ENCODE data around the gene RAB19. TPM values are rescaled to one million over a fixed set of nuclear protein-coding genes. Genes with fewer than 3 reads are reported as not detected.
"Not testable (repeated sequence)": the region's sequence is repeated elsewhere in the genome, so short reads cannot be mapped to it uniquely, and the experiment has no call there.

Gene RAB19
- total RNA-seq, 1 experiment from 2014 or later: not detected

DNA sequence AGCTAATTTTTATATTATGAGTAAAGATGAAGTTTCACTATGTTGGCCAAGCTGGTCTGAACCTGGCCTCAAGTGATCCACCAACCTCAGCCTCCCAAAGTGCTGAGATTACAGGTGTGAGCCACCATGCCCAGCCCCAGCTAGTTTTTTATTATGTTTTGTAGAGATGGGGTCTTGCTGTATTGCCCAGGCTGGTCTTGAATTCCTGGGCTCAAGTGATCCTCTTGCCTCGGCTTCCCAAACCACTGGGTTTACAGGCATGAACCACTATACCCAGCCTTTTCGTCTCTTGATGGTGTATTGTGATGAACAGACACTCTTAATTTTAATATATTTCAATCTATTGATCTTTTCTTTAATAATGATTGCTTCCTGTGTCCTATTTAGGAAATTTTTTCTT, 17.7 kb downstream of the RAB19 start:
- no peaks in the 10 kb centered on the region for H3K9me3 ChIP-seq (replicated peaks)
- H3K4me3 ChIP-seq: no peak overlapping the region
- H3K36me3 ChIP-seq: no peaks in the 10 kb centered on the region
- H3K4me1 ChIP-seq: no peaks in the 10 kb centered on the region
- DNase-seq: no peak
- H3K27ac ChIP-seq: no peak overlapping the region
- no peaks in the 10 kb centered on the region for H3K27me3 ChIP-seq

DNA sequence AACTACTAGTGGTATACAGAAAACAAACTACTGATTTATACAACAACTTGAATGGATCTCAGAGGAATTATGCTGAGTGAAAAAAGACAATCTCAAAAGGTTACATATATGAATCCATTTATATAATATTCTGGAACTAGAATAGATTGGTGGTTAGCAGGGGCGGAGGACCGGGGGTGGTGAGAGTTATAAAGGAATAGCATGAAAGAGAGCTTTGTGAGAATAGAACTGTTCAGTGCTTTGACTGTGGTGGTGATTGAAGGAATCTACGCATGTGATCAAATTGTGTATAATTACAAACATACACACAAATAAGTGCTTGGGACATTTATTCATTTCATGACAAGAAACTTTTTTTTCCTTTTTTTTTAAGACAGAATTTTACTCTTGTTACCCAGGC, 19.6 kb downstream of the RAB19 start:
- no peaks in the 10 kb centered on the region for H3K36me3 ChIP-seq
- H3K4me3 ChIP-seq: no peak overlapping the region
- no peak overlapping the region for H3K27ac ChIP-seq
- no peak for DNase-seq
- H3K4me1 ChIP-seq: no peaks in the 10 kb centered on the region
- H3K9me3 ChIP-seq (replicated peaks): no peaks in the 10 kb centered on the region
- no peaks in the 10 kb centered on the region for H3K27me3 ChIP-seq

DNA sequence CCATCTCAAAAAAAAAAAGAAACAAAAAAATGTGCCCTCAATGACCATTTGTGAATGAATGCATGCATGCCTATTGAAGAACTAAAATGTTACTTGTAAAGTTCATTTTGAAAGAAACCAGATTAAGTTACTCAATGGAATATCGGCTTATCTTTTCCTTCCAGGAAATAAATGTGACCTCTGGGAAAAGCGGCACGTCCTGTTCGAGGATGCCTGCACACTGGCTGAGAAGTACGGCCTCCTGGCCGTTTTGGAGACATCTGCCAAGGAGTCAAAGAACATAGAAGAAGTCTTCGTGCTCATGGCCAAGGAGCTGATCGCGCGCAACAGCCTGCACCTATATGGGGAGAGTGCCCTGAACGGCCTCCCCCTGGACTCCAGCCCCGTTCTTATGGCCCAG, 21.9 kb downstream of the RAB19 start:
- no peak overlapping the region for H3K4me3 ChIP-seq
- H3K4me1 ChIP-seq: no peaks in the 10 kb centered on the region
- no peak for DNase-seq
- H3K27me3 ChIP-seq: no peaks in the 10 kb centered on the region
- no peaks in the 10 kb centered on the region for H3K9me3 ChIP-seq (replicated peaks)
- H3K36me3 ChIP-seq: no peaks in the 10 kb centered on the region
- H3K27ac ChIP-seq: no peak overlapping the region

DNA sequence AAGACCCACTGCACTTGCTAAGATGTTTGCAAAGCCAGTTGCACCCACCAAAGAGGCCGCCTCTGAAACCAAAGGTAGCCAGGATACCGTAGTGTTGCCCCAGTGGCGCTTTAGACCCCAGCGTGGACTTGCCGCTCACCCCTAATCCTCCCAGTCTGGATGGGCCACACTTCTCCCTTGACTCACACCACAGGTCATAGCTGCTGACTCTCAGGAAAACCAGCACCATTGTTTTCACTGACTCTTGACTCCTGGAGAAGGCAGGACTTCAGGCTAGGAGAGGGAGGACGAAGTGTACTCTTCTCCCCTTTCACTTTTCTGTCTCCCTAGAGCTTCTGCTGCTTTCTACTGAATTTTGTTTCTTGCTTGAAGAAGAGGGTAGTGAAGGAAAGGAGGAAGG, 22.3 kb downstream of the RAB19 start:
- H3K27ac ChIP-seq: no peak overlapping the region
- no peak overlapping the region for H3K4me3 ChIP-seq
- no peaks in the 10 kb centered on the region for H3K9me3 ChIP-seq (replicated peaks)
- H3K4me1 ChIP-seq: no peaks in the 10 kb centered on the region
- no peaks in the 10 kb centered on the region for H3K36me3 ChIP-seq
- DNase-seq: no peak
- H3K27me3 ChIP-seq: no peaks in the 10 kb centered on the region

DNA sequence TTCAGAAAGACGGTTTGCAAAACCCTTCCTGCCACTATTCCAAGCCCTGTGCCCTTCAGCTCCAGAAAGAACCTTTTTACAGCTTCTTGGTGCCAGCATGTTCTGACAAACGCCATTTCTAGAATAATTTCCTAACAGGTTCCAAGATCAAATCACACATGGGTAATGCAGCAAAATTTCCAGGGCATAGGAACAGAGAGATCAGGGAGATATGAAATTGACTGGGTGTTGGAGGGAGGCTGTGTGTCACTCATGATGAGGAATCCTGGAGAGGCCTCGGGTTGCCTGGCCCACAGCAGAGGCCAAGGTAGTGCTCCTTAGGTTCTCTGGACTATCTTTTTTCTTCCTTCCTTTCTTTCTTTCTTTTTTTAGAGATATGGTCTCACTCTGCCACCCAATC, 29.5 kb downstream of the RAB19 start:
- no peaks in the 10 kb centered on the region for H3K27me3 ChIP-seq
- H3K36me3 ChIP-seq: no peaks in the 10 kb centered on the region
- no peak overlapping the region for H3K4me3 ChIP-seq
- H3K9me3 ChIP-seq (replicated peaks): no peaks in the 10 kb centered on the region
- no peak overlapping the region for H3K27ac ChIP-seq
- no peaks in the 10 kb centered on the region for H3K4me1 ChIP-seq
- no peak for DNase-seq

DNA sequence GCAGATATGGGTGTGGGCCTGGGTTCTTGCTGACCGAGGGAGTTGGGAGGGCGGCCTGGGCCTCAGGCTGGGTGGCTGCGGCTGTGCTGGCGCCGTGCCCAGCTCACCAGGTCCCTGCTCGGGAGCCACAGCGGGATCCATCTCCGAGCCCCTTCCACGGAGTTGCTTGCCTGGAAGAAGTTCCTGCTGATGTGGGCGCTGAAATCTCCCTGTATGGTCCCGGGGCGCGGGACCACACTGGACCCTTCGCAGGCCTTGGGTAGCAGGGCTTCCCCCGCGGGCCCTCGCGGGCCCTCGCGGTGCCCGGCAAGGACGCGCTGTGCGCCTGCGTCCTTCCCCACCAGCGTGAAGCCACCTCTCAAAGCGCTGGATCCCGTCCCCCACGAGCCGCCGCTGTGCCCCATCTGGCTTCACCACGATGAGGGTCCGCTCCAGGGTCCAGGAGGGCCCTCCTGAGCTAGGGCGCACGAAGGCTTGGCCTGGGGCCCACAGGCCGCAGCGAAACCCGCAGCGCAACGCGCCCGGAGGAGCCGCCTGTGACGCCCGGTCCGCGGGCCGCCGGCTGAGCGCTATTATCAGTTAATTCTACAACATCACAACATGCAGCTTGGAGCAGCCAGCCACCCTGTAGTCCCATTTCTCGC, 31.5 kb downstream of the RAB19 start:
- no peaks in the 10 kb centered on the region for H3K36me3 ChIP-seq
- no peaks in the 10 kb centered on the region for H3K4me1 ChIP-seq
- H3K4me3 ChIP-seq: no peak overlapping the region
- H3K27ac ChIP-seq: no peak overlapping the region
- no peaks in the 10 kb centered on the region for H3K27me3 ChIP-seq
- DNase-seq: no peak
- no peaks in the 10 kb centered on the region for H3K9me3 ChIP-seq (replicated peaks)

DNA sequence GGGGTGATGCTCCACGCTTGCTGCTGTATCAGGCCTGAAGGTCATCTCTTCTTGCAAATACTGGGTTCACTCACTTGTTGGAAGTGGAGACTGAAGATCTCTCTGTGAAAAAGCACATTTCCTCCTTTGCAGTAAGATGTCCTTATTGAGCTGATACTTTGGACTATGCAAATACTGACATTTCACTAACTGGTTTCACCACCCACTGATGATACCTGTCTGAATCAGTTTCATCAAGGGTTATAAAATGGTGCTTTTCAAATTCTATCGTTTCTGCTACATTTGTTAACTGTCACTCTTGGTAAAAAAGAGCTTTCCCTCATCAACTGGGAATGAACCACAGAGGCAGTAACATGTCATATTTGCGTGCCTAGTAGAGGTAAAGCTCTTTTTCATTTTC, 35.5 kb downstream of the RAB19 start:
- Histone ChIP-seq H3K9me3 (replicated peaks) (no peaks in the 10 kb centered on the region), H3K36me3 (no peaks in the 10 kb centered on the region), H3K27me3 (no peaks in the 10 kb centered on the region), H3K27ac (no peak overlapping the region), H3K4me3 (no peak overlapping the region), H3K4me1 (no peaks in the 10 kb centered on the region)
- no peak for DNase-seq

DNA sequence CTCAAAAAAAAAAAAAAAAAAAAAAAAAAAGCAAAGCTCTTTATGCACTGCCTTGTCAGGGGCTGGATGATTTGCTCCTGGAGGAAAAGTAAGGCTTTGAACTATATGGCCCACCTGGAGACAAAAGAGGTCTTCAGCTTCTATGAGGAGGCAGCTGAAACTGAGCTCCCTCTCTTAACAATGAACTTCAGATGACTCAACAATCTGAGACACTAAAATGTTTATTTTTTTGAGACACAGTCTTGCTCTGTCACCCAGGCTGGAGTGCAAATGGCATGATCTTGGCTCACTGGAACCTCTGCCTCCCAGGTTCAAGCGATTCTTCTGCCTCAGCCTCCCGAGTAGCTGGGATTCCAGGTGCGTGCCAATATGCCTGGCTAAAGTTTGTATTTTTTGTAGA, 36.7 kb downstream of the RAB19 start:
- Histone ChIP-seq H3K4me3 (no peak overlapping the region), H3K4me1 (no peaks in the 10 kb centered on the region), H3K27ac (no peak overlapping the region), H3K36me3 (no peaks in the 10 kb centered on the region), H3K27me3 (no peaks in the 10 kb centered on the region), H3K9me3 (replicated peaks) (no peaks in the 10 kb centered on the region)
- DNase-seq: no peak

DNA sequence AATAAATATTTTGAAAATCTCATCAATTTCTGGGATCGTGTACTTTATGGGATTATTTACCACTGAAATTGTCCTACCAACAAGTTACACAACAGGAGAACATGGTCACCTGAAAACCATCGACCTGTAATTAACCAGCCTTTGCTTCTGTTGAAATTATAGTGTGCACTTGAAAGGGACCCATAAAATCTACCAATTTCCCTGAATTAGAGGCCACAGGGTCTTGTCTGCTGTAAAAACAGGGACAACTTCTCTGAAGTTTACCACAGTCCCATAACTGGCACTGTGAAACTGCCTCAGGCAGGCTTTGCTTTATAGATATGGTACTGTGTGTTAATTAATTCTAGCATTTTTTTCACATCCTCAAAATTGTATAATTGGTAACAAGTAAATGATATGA, 37.7 kb downstream of the RAB19 start:
- H3K9me3 ChIP-seq (replicated peaks): no peaks in the 10 kb centered on the region

DNA sequence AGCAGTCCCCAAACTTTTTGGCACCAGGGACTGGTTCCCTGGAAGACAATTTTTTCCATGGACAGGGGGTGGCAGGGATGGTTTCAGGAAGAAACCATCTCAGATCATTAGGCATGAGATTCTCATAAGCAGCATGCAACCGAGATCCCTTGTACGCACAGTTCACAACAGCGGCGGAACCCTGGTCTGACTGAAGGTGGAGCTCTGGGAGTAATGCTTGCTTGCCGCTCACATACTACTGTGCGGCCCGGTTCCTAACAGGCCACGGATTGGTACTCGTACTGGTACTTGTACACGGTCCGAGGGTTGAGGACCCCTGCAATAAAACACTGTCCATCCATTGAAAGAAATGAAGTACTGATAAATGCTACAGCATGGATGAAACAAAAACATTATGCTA, 42.6 kb downstream of the RAB19 start:
- no peak overlapping the region for H3K27ac ChIP-seq

More for the DNA sequence above, 37.7 kb downstream of the RAB19 start:
- H3K27ac ChIP-seq: no peak overlapping the region
- no peaks in the 10 kb centered on the region for H3K4me1 ChIP-seq
- H3K36me3 ChIP-seq: no peaks in the 10 kb centered on the region
- DNase-seq: no peak
- H3K4me3 ChIP-seq: no peak overlapping the region
- no peaks in the 10 kb centered on the region for H3K27me3 ChIP-seq

DNA sequence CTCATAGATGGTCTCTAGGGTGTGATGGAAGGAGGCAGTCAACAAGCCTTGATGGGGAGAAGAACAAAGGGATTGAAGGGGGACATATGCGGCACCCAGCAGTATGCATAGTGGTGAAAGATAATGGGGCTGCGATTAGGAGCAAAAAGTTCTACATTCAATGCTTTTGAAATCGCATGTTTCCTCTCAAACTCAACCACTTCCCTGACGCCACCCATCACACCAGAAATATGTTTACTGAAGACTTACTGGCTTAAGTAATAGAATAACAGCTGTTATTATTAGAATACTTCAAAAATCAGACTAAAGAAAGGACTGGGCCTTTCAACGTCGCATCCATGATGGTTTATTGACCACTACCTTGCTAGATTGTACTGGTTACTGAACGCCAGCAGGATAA, 44.0 kb downstream of the RAB19 start:
- H3K4me1 ChIP-seq: no peaks in the 10 kb centered on the region
- no peak for DNase-seq
- no peaks in the 10 kb centered on the region for H3K36me3 ChIP-seq
- no peaks in the 10 kb centered on the region for H3K27me3 ChIP-seq
- no peak overlapping the region for H3K27ac ChIP-seq
- no peak overlapping the region for H3K4me3 ChIP-seq
- H3K9me3 ChIP-seq (replicated peaks): no peaks in the 10 kb centered on the region

More for the DNA sequence above, 42.6 kb downstream of the RAB19 start:
- Histone ChIP-seq H3K4me3 (no peak overlapping the region), H3K36me3 (no peaks in the 10 kb centered on the region), H3K4me1 (no peaks in the 10 kb centered on the region), H3K27me3 (no peaks in the 10 kb centered on the region), H3K9me3 (replicated peaks) (no peaks in the 10 kb centered on the region)
- DNase-seq: no peak

DNA sequence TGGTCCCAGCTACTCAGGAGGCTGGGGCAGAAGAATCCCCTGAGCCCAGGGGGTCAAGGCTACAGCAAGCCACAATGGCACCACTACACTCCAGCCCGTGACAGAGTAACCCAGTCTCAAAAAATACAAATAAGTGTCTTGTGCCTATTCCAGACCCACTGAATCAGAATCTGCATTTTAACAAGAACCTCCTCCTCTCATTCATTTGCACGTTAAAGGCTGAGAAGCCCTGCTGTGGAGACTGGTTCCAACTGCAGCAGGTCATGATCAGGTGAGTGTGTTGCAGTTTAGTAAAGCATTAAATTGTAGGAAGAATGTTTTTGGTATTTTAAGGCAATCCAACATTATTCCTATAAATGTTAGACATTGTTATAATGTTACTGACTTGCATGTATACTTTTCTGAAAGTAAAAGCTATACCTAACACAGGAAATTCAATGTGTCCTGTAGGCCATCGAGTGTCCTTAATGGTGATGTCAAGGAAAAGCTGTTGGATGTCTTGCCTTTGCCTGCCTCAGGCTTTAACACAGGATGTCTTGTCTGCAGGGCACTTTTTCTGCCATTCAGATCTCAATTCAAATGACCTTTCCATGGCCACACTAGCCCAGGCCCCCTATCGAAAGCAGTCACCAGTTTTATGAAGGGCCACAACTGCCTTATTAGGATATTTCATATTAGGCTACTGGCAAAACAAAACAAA, 45.1 kb downstream of the RAB19 start:
- Histone ChIP-seq H3K36me3 (no peaks in the 10 kb centered on the region), H3K4me3 (no peak overlapping the region), H3K27me3 (no peaks in the 10 kb centered on the region), H3K4me1 (no peaks in the 10 kb centered on the region), H3K9me3 (replicated peaks) (no peaks in the 10 kb centered on the region), H3K27ac (no peak overlapping the region)
- no peak for DNase-seq

DNA sequence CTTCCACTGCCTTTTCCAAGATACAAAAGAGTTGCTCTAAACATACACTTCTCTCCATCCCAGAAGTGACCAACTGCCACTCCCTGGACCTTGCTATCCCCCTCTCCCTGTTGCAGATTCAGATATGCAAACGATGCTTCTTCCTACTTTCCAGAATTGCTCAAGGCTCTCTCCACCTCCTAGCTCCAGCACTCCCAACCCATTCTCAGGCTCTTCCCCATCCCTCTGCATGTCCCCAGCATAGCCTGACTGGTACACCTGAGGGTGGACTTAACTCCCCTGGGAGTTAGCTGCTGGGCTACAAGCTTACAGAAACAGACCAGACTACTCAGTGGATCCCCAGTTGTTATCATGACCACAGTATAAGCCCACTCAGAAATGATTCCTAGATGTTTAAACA, 47.9 kb downstream of the RAB19 start:
- Histone ChIP-seq H3K4me1 (no peaks in the 10 kb centered on the region), H3K4me3 (no peak overlapping the region), H3K27me3 (no peaks in the 10 kb centered on the region), H3K27ac (no peak overlapping the region), H3K9me3 (replicated peaks) (no peaks in the 10 kb centered on the region), H3K36me3 (peaks cover 18% of the 10 kb centered on the region)
- DNase-seq: no peak

DNA sequence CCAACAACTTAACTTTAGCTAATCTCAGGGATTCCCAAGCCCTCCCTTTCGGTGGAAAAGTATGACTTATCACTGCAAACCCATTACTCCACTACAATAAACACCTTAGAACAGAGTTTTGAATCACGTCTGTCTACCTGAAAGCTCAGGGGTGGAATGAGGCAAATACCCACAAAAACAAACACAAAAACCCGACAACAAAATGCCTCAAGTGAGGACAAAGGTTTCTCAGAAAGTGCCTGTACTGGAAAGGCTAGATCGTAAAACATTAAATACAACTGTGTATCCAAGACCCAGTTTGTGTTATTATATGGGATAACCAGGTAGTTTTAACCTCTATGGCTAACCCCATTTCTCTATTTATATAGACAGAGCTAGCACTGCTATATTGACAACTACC, 49.4 kb downstream of the RAB19 start:
- no peaks in the 10 kb centered on the region for H3K4me1 ChIP-seq
- H3K4me3 ChIP-seq: no peak overlapping the region
- no peaks in the 10 kb centered on the region for H3K27me3 ChIP-seq
- DNase-seq: no peak
- no peak overlapping the region for H3K27ac ChIP-seq
- peaks cover 25% of the 10 kb centered on the region for H3K36me3 ChIP-seq
- H3K9me3 ChIP-seq (replicated peaks): no peaks in the 10 kb centered on the region

DNA sequence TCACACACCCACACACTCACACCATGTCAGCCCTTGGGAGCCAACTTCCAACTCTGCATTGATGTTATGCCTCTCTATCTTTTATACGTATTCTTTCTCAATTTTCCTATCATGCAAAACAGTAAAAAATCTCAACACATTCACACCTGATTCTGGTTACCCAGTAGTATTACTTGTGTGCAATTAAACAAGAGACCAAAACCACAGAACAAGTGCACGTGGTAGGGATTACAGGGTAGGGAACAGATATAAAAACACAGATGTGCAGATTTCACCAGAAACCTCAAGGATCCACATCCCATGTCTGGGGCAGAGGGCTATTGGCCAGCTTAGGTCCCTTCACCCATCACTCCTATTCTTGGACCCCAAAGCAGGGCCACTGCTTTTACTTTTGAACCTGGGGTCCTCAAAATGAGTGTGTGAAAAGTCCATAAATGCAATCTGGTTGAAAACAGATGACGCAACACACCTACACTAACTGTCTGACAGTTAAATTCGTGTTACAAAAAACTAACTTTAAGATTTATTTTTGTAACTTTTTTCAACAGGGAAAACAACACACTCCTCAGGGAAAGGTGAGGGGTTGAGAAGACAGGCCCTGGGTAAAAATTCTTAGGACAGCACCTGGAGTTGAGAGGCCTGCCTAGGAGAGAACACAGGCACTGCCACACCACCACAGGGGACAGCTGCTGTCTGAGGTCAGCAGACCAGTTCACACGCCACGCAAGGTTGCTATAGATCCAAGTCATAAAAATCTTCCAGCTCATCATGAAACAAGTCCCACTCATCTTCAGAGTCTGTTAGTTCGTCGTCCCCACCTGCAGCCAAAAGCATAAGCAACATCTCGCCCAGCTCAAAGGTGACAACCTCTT, 50.2 kb downstream of the RAB19 start:
- not testable (repeated sequence) for H3K9me3 ChIP-seq (replicated peaks); H3K4me1 ChIP-seq; H3K27me3 ChIP-seq; H3K27ac ChIP-seq; DNase-seq; H3K4me3 ChIP-seq
- peaks cover 29% of the 10 kb centered on the region for H3K36me3 ChIP-seq
